Uterus (tissue), 4 donors: Measurements from ENCODE around the gene COQ3. TPM values are rescaled to one million over a fixed set of nuclear protein-coding genes. Genes with fewer than 3 reads are reported as not detected.

Source experiments
- DNase-seq, 2 donors: peaks; one replicate each; pipeline ENCODE4 v3.0.0-alpha.2; 2019 to 2020
- H3K27ac ChIP-seq, 2 donors: fragments of 200-600 bp; sonication (generic); 1 replicate in 1 of 2; 2 replicates in 1 of 2; pipeline ENCODE4 v1.5.1; 2016 to 2018
- H3K27me3 ChIP-seq, 2 donors: fragments of 200-600 bp; sonication (generic); one replicate each; pipeline ENCODE4 v1.5.1; 2018 to 2019; ENCODE audit warnings: control low read depth in 1 of 2
- H3K36me3 ChIP-seq, 2 donors: fragments of 200-600 bp; sonication (generic); one replicate each; pipeline ENCODE4 v1.5.1; 2019; ENCODE audit warnings: control low read depth in 1 of 2
- H3K4me1 ChIP-seq, 2 donors: fragments of 200-600 bp; sonication (generic); one replicate each; pipeline ENCODE4 v1.5.1; 2018 to 2019; ENCODE audit warnings: control low read depth in 1 of 2
- H3K4me3 ChIP-seq, 2 donors: fragments of 200-600 bp; sonication (generic); 1 replicate in 1 of 2; 2 replicates in 1 of 2; pipeline ENCODE4 v1.5.1; 2018 to 2019; ENCODE audit warnings: mild to moderate bottlenecking in 1 of 2
- H3K9me3 ChIP-seq, 2 donors: fragments of 200-600 bp; sonication (generic); one replicate each; pipeline ENCODE4 v1.5.1; 2019; ENCODE audit warnings: control low read depth in 1 of 2
- POLR2A ChIP-seq, 2 donors: fragments of 450-650 bp; IDR thresholded peaks; one replicate each; pipeline ENCODE4 v1.6.1; 2016; ENCODE audit warnings: antibody characterized with exemption in 2 of 2, mild to moderate bottlenecking in 1 of 2, moderate library complexity in 1 of 2
- intact Hi-C: fragments of 100-400 bp; cut with DNase I; formaldehyde crosslinking; loops from one replicate; pipeline ENCODE4 v1.15.1; 2023; ENCODE audit warnings: low total_unique reads
- total RNA-seq, 4 donors: library from RNA; depleted of rRNA in 3 of 4; stranded (reverse); fragments of >200 nt in 3 of 4; gene quantifications; one replicate each; pipeline versions ENCODE4 v1.1.0 to v1.2.4, GENCODE V29; 2014 to 2023
- TF ChIP-seq, protein P1 (sequence below), 4 experiments: fragments of 200-600 bp in 2 of 4; fragments of 450-650 bp in 2 of 4; sonication (generic) in 2 of 4; IDR thresholded peaks; one replicate each; pipeline ENCODE4 v1.5.1; 2016 to 2019; ENCODE audit warnings: antibody characterized with exemption in 4 of 4, mild to moderate bottlenecking in 2 of 4, moderate library complexity in 1 of 4
- donor health status: DM: yes; HTN: yes; CAD: no.

The COQ3 gene
- total RNA-seq, 4 donors from 2014 or later, result 0.77 to 31.8 (median 6.2) TPM

DNA sequence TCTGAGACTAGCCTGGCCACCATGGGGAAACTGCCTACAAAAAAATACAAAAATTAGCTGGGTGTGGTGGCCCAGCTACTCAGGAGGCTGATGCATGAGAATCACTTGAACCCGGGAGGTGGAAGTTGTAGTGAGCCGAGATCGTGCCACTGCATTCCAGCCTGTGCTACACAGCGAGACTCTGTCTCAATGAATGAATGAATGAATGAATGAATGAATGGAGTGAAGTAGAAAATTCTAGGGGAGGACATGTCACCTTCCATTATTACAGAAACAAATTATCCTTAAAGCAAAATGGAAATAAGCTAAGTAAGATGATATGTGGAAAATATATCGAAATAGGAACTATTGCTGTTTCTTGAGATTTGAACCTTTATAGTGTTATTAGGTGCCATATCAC is 34.0 kb upstream of the COQ3 start:
- Histone ChIP-seq H3K27ac (no peak overlapping the region), H3K36me3 (no peaks in the 10 kb centered on the region), H3K9me3 (no peaks in the 10 kb centered on the region), H3K27me3 (no peaks in the 10 kb centered on the region), H3K4me3 (no peak overlapping the region), H3K4me1 (peaks cover 9 to 13% of the 10 kb centered on the region in 2 donors)
- intact Hi-C loops, result loop anchor here (10.0 kb wide), 1 partner anchor 97 kb away; no protein-coding TSS in a partner anchor
- TF ChIP-seq POLR2A (IDR thresholded peaks at IDR 0.05), result no peak
- TF ChIP-seq, protein P1, sequence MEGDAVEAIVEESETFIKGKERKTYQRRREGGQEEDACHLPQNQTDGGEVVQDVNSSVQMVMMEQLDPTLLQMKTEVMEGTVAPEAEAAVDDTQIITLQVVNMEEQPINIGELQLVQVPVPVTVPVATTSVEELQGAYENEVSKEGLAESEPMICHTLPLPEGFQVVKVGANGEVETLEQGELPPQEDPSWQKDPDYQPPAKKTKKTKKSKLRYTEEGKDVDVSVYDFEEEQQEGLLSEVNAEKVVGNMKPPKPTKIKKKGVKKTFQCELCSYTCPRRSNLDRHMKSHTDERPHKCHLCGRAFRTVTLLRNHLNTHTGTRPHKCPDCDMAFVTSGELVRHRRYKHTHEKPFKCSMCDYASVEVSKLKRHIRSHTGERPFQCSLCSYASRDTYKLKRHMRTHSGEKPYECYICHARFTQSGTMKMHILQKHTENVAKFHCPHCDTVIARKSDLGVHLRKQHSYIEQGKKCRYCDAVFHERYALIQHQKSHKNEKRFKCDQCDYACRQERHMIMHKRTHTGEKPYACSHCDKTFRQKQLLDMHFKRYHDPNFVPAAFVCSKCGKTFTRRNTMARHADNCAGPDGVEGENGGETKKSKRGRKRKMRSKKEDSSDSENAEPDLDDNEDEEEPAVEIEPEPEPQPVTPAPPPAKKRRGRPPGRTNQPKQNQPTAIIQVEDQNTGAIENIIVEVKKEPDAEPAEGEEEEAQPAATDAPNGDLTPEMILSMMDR (IDR thresholded peaks at IDR 0.05), result no peak
- DNase-seq, result no peak

DNA sequence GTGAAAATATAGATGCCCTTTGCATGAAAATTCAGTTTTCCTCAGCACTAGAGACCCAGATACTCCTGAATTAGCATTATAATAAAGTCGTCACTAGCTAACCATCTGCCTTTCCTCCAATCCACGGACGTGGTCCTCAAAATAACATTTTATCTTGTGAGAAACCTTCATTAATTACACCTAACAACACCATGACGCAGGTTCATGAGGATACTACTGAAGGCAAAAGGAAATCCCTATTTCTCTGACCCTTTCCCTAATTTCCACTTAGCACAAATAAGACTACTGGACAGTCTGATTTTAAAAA is 32.4 kb upstream of the COQ3 start:
- Histone ChIP-seq H3K27me3 (no peaks in the 10 kb centered on the region), H3K4me3 (peak overlapping the region; percentile 74 to 91), H3K36me3 (no peaks in the 10 kb centered on the region), H3K4me1 (peaks cover 14 to 18% of the 10 kb centered on the region in 2 donors), H3K9me3 (no peaks in the 10 kb centered on the region), H3K27ac (peak overlapping the region; percentile 95 to 100)
- no peak for TF ChIP-seq POLR2A (IDR thresholded peaks at IDR 0.05)
- TF ChIP-seq, protein P1 (IDR thresholded peaks at IDR 0.05), result no peak
- intact Hi-C loops, result loop anchor here (10.0 kb wide), 1 partner anchor 98 kb away; no protein-coding TSS in a partner anchor
- DNase-seq, result no peak

DNA sequence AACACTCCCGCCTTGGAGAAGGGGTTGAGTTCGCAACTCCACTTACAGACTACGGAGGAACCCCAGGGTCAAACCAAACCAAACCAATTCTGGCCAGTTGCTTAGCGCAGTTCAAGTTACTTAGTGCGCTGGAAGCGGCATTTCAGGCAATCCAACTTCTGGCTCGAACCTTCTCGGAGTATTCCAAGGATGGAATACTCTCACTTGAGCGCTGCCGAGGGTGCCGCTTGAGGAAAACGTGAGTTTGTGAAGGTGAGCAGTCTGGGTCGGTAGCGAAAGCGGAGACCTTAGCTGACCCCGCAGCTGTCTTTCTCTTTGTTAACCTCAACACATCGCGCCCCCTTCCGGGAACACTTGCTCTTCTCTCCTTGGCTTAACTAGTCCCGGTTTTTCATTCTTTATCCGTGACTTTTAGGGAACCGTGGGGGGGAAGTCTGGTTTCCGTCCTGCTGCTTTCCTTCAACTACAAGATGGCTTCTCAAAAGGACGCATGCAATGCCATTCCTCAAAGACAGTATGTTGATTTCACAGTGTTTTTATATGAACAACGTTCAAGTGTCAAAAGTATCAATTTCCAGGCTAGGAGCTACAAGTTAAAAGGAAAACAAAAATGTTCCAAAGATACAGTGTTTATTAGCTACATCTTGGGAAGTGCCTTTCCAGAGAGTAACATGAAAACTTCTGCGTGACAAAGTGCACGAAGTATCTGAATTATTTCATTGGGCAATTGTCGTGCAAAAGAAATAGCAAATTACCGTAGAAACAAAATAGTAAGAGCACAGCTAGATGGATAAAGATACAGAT is 31.9 kb upstream of the COQ3 start:
- peak; percentile 80 to 83 for DNase-seq
- Histone ChIP-seq H3K9me3 (no peaks in the 10 kb centered on the region), H3K27ac (peak overlapping the region; percentile 95 to 100), H3K4me3 (peak overlapping the region; percentile 74 to 91), H3K27me3 (no peaks in the 10 kb centered on the region), H3K4me1 (peaks cover 14 to 20% of the 10 kb centered on the region in 2 donors), H3K36me3 (no peaks in the 10 kb centered on the region)
- intact Hi-C loops, result loop anchor here (10.0 kb wide), 1 partner anchor 99 kb away; no protein-coding TSS in a partner anchor
- TF ChIP-seq POLR2A (IDR thresholded peaks at IDR 0.05), result no peak
- TF ChIP-seq, protein P1 (IDR thresholded peaks at IDR 0.05), result peak in 1 of 4 experiments; percentile 51

DNA sequence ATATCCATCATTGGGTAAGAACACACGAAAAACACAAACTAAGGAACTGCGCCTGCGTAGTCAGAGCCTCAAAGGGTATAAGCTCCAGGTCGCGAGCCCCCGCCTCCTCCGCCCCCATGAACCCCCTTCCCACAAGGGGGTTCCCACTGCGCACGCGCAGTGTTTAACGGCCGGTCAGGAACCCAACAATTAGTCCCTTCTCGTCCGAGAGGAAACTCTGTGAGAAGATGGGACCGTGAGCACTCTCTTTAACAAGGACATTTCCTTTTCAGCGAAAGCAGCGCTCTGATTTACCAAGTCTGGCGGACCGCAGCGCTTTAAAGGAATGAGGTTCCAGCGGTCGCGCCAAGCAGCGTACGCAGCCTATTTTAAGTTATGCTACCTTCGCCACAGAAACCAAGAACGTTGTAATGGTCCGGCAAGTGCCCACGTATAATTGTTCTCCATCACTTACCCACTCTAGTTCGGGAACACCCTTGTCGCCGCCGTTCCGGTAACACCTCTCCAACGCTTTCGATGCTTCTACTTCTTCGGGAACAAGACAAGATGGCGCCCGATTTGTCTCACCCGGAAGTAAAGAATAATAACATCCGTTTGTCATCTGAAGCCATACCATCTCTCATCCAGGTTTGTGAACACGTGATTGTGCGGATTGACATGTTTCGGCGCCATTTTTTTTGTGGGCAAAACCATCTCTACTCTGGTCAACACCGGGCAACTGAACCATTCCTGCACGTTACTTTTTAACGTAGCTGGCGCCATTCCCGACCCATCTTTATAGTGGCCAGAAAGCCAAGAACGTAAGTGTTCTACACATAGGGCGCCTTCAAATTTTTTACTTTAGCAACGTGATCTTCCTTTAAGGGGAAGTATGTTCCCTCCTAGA is 31.0 kb upstream of the COQ3 start, which contains the start of gene PNISR:
Gene PNISR, minus strand, starts transcription at position 548 of the 886 bp plus-strand sequence. CDS start 10,649 bp downstream, outside the sequence.
- Histone ChIP-seq H3K9me3 (no peaks in the 10 kb centered on the region), H3K27me3 (no peaks in the 10 kb centered on the region), H3K4me3 (peak within 1 kb of the TSS; percentile 74 to 91), H3K36me3 (no peaks in the 10 kb centered on the region), H3K4me1 (peaks cover 14 to 29% of the 10 kb centered on the region in 2 donors), H3K27ac (peak within 1 kb of the TSS; percentile 95 to 100)
- intact Hi-C loops, result loop anchor here (10.0 kb wide), 1 partner anchor 100 kb away; no protein-coding TSS in a partner anchor
- TF ChIP-seq POLR2A (IDR thresholded peaks at IDR 0.05), result peak; percentile 9 to 45
- TF ChIP-seq, protein P1 (IDR thresholded peaks at IDR 0.05), result no peak
- DNase-seq, result peak; percentile 88 to 96
